Calu3 (cell line): ENCODE results near the gene RBP7. TPM values are rescaled to one million over a fixed set of nuclear protein-coding genes. Genes with fewer than 3 reads are reported as not detected.

Experiments used
- BruUV-seq: library from RNA; stranded (reverse); fragments of 400-500 nt; replicated peaks from 2 replicates; lab custom pipeline; 2021; lab: Mats Ljungman, UMichigan
- CTCF ChIA-PET: fragments of 300-600 bp; sonication (Branson Sonifier 250); formaldehyde crosslinking; loops from one replicate; lab custom pipeline; 2022; ENCODE audit warnings: antibody characterized with exemption; lab: Charles Lee
- DNase-seq: peaks from one replicate; pipeline ENCODE4 v3.0.0; 2022
- H3K27ac Mint-ChIP-seq: one replicate; pipeline ENCODE4 v1.8.0; 2022; ENCODE audit warnings: mixed read lengths; ENCODE audit not compliant: unreplicated experiment
- H3K27me3 Mint-ChIP-seq: one replicate; pipeline ENCODE4 v1.8.0; 2022; ENCODE audit warnings: mixed read lengths; ENCODE audit not compliant: unreplicated experiment
- H3K36me3 Mint-ChIP-seq: one replicate; pipeline ENCODE4 v1.8.0; 2022; ENCODE audit warnings: mild to moderate bottlenecking, moderate library complexity, mixed read lengths; ENCODE audit not compliant: insufficient read depth, unreplicated experiment
- H3K4me1 Mint-ChIP-seq: one replicate; pipeline ENCODE4 v1.8.0; 2022; ENCODE audit warnings: mild to moderate bottlenecking, low read depth, mixed read lengths; ENCODE audit not compliant: unreplicated experiment
- H3K4me3 Mint-ChIP-seq: one replicate; pipeline ENCODE4 v1.8.0; 2022; ENCODE audit warnings: mild to moderate bottlenecking, low read depth, moderate library complexity, mixed read lengths; ENCODE audit not compliant: unreplicated experiment
- H3K9me3 Mint-ChIP-seq: one replicate; pipeline ENCODE4 v1.8.0; 2022; ENCODE audit warnings: low read depth, mixed read lengths; ENCODE audit not compliant: unreplicated experiment
- intact Hi-C: fragments of 100-400 bp; cut with micrococcal nuclease; formaldehyde crosslinking; loops from one replicate; pipeline ENCODE4 v1.10.0; 2022; ENCODE audit not compliant: unreplicated experiment
- total RNA-seq: library from RNA; stranded (reverse); gene quantifications from 2 replicates; pipeline ENCODE4 v1.2.3, GENCODE V29; 2022
- TF ChIP-seq, protein P1 (sequence below): fragments of 200-600 bp; IDR thresholded peaks from one replicate; pipeline ENCODE4 v1.8.0; 2022; ENCODE audit warnings: antibody characterized with exemption; ENCODE audit not compliant: unreplicated experiment

The RBP7 gene
- total RNA-seq, 1 experiment from 2014 or later: 0.83 TPM

DNA sequence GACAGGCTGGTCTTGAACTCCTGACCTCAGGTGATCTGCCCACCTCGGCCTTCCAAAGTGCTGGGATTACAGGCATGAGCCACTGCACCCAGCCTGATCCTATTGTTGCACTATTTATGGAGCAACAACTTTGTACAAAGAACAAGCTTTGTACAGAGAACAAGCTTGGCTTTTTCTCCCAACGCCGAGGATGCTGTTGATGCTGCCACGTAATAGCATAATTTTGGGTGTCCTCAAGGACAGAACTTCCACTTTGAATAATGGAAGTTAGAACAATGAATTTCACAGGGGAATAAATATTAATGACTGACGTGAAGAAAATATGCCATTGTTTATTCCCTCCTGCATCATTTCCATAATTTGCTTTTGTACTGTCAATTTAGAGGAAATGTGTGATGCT lies 12.8 kb upstream of the RBP7 start:
- no peak for DNase-seq
- H3K27me3 Mint-ChIP-seq: no peaks in the 10 kb centered on the region
- H3K4me3 Mint-ChIP-seq: no peak overlapping the region
- TF ChIP-seq, protein P1, sequence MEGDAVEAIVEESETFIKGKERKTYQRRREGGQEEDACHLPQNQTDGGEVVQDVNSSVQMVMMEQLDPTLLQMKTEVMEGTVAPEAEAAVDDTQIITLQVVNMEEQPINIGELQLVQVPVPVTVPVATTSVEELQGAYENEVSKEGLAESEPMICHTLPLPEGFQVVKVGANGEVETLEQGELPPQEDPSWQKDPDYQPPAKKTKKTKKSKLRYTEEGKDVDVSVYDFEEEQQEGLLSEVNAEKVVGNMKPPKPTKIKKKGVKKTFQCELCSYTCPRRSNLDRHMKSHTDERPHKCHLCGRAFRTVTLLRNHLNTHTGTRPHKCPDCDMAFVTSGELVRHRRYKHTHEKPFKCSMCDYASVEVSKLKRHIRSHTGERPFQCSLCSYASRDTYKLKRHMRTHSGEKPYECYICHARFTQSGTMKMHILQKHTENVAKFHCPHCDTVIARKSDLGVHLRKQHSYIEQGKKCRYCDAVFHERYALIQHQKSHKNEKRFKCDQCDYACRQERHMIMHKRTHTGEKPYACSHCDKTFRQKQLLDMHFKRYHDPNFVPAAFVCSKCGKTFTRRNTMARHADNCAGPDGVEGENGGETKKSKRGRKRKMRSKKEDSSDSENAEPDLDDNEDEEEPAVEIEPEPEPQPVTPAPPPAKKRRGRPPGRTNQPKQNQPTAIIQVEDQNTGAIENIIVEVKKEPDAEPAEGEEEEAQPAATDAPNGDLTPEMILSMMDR: no peak
- BruUV-seq: no TSS peak
- no peak overlapping the region for H3K27ac Mint-ChIP-seq
- H3K9me3 Mint-ChIP-seq: no peaks in the 10 kb centered on the region
- H3K4me1 Mint-ChIP-seq: no peaks in the 10 kb centered on the region
- H3K36me3 Mint-ChIP-seq: no peaks in the 10 kb centered on the region
- CTCF ChIA-PET: no interaction called here
- intact Hi-C loops: no loop called here

DNA sequence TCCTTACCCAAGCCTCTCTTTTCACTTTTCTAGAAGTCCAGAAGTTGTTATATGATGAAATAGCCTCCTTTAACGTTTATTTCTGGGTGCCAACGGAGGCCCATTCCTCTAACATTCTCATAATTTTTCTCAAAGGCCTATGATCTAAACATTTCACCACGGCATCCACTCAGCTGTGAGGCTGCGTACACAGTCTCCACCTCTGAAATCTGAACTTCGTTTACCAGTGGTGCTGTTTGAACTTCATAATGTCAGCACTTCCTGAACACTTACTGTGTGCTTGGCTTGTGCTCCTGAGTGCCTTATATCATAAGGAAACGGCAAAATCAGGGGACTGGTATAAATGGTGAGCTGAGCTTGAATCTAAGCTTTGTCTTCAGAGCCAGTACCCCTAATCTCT lies 12.0 kb upstream of the RBP7 start:
- no peak overlapping the region for H3K27ac Mint-ChIP-seq
- no TSS peak for BruUV-seq
- intact Hi-C loops: no loop called here
- H3K9me3 Mint-ChIP-seq: no peaks in the 10 kb centered on the region
- no peak for DNase-seq
- no peaks in the 10 kb centered on the region for H3K4me1 Mint-ChIP-seq
- H3K27me3 Mint-ChIP-seq: no peaks in the 10 kb centered on the region
- TF ChIP-seq, protein P1: no peak
- H3K4me3 Mint-ChIP-seq: no peak overlapping the region
- CTCF ChIA-PET: interaction anchor here (0.7 kb wide), 1 partner anchor 21 kb away, joined by 3 read pairs; no protein-coding TSS in a partner anchor
- H3K36me3 Mint-ChIP-seq: no peaks in the 10 kb centered on the region

GRCh38 chr1:9989773-9990172 lies 7.3 kb upstream of the RBP7 start:
- peaks cover 18% of the 10 kb centered on the region for H3K27me3 Mint-ChIP-seq
- intact Hi-C loops: no loop called here
- no peak for DNase-seq
- TF ChIP-seq, protein P1: no peak
- no peaks in the 10 kb centered on the region for H3K9me3 Mint-ChIP-seq
- BruUV-seq: no TSS peak
- no peaks in the 10 kb centered on the region for H3K4me1 Mint-ChIP-seq
- H3K4me3 Mint-ChIP-seq: no peak overlapping the region
- no peaks in the 10 kb centered on the region for H3K36me3 Mint-ChIP-seq
- no peak overlapping the region for H3K27ac Mint-ChIP-seq
- CTCF ChIA-PET: interaction anchor here (0.5 kb wide), 1 partner anchor 39 kb away, joined by 3 read pairs; no protein-coding TSS in a partner anchor

DNA sequence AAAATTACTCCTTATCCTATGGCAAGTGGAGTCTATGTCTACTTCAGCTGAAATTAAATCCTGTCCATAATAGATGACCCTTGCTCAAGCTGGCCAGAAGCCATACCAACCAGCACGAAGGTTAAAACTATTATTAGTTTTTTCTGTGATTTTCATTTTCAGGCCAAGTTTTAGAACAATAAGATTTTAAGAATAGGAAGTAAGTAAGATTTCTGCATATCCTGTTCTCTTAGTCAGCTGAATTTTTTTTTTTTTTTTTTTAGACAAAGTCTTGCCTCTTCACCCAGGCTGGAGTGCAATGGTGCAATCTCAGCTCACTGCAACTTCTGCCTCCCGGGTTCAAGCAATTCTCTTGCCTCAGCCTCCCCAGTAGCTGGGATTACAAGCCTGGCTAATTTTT lies 6.1 kb upstream of the RBP7 start:
- DNase-seq: no peak
- CTCF ChIA-PET: interaction anchor here (0.6 kb wide), 1 partner anchor 40 kb away, joined by 3 read pairs; no protein-coding TSS in a partner anchor

More for the DNA sequence above, 6.1 kb upstream of the RBP7 start:
- H3K27me3 Mint-ChIP-seq: peaks cover 18% of the 10 kb centered on the region
- no peaks in the 10 kb centered on the region for H3K4me1 Mint-ChIP-seq
- H3K9me3 Mint-ChIP-seq: no peaks in the 10 kb centered on the region
- intact Hi-C loops: no loop called here
- H3K4me3 Mint-ChIP-seq: no peak overlapping the region
- no peaks in the 10 kb centered on the region for H3K36me3 Mint-ChIP-seq
- BruUV-seq: no TSS peak
- no peak overlapping the region for H3K27ac Mint-ChIP-seq
- TF ChIP-seq, protein P1: no peak
